IPS-NIHi7 (cell line): ENCODE data around the gene PSMB4.
A peak's percentile ranks its signal among the peaks of the same experiment; 100 is the strongest.
"Not testable (repeated sequence)": the region's sequence is repeated elsewhere in the genome, so short reads cannot be mapped to it uniquely, and the experiment has no call there.

Experiments
- DNase-seq: peaks from one replicate; pipeline ENCODE4 v3.0.0; 2012; ENCODE audit warnings: mixed read lengths; ENCODE audit errors: extremely low spot score

PSMB4 gene

DNA sequence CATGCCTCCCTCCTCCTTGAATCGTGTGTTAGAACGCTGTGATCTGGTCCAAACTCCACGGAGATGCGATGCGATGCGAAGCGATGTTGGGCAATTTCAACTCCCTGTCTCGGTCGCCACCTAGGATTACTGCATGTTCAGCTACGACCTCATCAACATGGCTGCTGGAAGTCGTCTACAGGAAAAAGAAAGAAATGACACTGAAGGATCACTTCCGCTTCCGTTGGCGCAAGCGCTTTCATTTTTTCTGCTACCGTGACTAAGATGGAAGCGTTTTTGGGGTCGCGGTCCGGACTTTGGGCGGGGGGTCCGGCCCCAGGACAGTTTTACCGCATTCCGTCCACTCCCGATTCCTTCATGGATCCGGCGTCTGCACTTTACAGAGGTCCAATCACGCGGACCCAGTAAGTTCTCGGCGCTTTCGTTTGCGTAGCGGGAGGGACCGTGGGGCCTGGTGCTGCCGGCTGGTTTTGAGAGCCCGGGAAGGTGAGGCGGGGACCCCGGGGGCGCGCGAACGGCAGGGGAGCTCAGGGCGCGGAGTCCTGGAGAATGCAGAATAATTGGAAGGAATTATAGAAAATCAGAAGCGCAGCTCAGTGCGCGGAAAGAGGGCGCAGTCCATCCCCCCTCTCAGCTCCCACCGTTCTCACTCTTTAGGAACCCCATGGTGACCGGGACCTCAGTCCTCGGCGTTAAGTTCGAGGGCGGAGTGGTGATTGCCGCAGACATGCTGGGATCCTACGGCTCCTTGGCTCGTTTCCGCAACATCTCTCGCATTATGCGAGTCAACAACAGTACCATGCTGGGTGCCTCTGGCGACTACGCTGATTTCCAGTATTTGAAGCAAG, at the start of gene PSMB4:
Gene PSMB4, plus strand, starts transcription at position 250 of the 848 bp plus-strand sequence. Its CDS starts 15 bp downstream, at position 265.
- DNase-seq, result peak; percentile 88

DNA sequence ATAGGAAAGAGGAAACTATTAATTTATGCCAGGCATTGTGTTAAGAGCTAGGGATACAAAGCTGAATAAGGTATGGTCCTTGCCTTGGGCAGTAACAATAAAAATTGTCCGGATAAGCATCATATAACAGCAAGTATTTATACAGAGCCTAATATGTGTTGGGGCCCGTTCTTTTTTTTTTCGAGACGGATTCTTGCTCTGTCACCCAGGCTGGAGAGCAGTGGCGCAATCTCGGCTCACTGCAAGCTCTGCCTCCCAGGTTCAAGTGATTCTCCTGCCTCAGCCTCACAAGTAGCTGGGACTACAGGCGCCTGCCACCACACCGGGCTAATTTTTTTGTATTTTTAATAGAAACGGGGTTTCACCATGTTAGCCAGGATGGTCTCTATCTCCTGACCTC, 49.0 kb upstream of the PSMB4 start:
- DNase-seq, result not testable (repeated sequence)

DNA sequence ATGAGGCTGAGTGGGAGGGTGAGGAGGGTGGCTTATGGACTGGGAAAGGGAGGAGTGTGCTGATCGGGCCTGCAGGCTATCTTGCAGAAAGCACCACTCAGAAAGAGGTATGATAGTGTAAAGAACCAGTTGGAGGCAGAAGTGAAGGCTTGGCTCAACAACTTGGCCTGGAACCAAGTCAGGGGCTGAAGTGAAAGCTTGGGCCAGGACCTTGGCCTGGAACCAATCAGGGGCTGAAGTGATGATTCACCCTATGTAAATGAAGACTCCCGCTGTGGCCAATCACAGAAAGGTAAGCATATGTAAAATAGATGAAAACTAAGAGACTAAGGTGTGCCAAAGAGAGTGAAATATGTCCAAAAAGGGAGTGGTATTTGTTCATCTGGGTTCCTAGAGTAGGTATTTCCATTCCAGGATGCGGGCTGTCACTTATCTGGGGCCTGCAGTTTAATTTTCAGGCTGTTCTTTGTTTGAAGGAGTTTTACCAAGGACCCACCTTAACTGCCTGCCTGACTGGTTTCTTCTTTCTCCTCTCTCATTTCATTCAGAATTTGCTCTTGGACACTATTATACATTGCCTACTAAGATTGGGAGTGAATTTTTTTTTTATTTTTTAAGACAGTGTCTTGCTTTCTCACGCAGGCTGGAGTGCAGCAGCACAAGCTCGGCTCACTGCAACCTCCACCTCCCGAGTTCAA, 47.2 kb upstream of the PSMB4 start:
- DNase-seq, result no peak

DNA sequence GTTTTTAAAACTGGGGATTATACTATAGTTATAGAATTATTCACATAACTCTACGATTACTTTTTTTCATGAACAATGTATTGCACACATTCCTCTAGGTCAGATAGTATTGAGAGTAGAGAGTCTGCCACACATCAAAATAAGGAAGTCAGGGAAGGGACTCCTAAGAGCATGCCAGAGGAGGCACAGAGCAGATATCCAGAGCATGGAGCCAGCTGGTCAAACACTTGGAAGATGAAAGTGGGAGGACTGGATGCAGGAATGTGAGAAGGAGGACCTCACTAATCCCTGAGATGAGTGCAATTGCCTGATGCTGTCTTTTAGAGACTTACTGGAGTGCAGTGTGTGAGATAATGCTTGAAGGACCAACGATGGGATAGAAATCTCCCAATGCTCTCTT, 42.7 kb upstream of the PSMB4 start:
- no peak for DNase-seq

DNA sequence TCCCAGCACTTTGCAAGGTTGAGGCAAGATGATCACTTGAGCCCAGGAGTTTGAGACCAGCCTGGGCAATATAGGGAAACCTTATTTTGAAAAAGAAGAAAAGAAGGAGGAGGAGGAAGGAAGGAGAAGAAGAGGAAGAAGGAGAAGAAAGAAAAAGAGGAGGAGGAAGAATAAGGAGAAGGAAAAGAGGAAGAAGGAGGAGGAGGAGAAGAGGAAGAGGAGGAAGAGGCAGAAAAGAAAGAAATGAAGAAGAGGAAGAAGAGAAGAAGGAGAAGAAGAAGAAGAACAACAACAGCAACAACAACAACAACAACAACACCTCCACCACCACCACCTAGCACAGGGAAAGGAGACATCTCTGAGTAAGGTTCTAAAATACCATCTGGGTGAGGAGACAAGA, 37.5 kb upstream of the PSMB4 start:
- DNase-seq, result no peak

DNA sequence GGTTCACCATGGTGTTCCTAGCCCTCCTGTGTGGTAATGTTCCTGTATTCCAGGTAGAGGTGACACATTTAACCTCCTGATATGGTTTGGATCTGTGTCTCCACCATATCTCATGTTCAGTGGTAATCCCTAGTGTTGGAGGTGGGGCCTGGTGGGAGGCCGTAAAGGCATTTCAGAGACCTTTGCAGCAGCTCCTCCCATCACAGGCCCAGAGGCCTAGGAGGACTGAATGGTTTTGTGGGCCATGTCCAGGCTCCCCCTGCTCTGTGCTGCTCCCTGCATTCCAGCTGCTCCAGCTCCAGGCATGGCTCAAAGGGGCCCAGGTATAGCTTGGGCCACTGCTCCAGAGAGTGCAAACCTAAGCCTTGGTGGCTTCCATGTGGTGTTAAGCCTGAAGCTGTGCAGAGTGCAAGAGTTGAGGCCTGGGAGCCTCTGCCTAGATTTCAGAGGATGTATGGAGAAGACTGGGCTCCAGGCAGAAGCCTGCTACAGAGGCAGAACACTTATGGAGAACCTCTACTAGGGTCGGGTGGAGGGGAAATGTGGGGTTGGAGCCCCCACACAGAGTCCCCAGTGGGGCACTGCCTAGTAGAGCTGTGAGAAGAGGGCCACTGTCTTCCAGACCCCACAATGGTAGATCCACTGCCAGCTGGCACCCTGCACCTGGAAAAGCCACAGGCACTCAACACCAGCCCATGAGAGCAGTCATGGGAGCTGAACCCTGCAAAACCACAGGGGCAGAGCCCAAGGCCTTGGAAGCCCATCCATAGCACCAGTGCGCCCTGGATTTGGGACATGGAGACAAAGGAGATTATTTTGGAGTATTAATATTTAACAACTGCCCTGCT, 36.8 kb upstream of the PSMB4 start:
- DNase-seq, result no peak

DNA sequence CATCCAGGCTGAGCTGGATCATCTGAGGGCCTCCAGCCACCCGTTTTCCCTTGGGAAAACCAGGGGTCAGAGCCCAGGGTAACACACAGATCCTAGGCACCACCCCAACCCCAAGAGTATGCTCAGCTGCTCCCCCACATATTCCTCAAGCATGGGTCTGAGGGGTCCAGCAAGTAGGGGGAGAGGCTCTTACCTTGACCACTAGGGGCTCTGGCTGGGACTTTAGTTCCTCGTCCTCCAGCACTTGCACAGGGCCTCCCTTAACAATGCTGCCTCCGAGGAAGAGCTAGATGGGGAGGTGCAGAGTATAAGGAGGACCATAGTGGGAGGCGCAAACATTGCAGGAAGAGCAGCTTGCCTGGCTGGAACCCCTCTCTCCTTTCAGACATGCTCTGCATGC, 34.4 kb upstream of the PSMB4 start:
- DNase-seq, result no peak

DNA sequence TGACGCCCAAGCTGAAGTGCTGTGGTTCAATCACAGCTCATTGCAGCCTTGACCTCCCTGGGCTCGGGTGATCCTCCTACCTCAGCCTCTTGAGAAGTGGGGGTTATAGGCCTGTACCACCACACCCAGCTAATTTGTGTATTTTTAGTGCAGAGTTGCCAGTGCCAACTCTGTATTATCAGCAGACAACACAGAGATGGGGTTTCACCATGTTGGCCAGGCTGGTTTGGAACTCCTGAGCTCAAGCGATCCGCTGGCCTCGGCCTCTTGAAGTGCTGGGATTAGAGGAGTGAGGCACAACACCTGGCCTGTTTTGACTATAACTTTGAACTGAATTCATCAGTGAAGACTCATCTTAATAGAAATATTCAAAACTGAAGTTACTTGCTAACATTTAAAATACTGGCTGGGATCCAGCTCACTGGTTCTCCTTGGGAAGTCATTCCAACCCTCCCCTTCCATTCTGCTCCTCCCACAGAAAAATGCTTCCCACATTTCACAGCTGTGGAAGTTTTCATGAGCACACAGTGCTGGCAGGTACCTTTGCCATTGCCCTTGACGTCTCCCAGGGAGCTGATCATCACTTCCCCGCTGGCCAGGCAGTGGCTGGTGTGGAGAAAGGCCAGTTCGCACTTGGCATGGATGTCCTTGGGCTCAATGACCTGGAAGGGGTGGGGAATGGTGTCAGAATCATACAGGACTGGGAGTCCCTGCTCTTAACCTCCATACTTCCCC, 31.5 kb upstream of the PSMB4 start:
- DNase-seq, result no peak

DNA sequence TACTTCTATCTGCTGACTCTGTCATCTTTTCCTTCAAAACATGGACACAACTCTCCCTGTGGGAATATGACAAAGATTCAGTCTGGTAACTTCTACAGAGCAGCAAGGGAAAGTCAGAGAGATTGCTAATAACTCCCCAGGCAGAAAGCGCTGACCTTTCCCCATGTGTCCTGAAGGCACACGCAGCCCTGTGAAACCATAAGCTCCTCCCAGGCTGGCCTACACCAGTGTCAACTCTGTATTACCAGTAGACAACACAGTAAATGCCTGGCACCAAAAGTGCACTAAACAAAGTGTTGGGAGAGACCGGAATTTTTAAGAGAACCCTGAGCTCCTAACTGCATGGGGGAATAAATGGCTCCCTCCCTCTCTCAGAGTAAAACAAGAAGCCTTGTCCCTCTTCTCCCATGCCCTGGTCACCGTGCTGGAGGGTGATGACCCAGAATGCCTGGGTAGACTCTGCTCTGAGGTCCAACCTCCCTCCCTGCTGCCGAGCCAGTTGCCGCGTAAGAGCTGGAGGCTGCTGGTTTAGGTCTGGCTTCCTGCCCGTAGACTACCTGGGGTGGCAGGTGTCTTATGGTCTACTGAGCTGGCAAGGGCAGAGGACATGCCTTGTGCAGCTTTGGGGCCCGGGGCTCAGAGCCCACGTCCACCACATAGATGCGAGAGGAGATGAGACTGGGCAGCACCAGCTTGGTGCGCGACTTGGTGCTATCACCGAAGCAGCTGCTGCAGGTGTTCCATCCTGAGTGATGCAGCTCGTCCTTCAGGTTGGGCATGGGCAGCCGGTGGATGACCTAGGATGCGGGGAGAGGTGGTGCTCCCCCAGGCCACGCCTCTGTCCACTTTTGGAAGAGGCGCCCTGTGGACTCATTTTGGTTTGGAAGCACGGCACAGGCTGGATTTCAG, 30.7 kb upstream of the PSMB4 start:
- no peak for DNase-seq

DNA sequence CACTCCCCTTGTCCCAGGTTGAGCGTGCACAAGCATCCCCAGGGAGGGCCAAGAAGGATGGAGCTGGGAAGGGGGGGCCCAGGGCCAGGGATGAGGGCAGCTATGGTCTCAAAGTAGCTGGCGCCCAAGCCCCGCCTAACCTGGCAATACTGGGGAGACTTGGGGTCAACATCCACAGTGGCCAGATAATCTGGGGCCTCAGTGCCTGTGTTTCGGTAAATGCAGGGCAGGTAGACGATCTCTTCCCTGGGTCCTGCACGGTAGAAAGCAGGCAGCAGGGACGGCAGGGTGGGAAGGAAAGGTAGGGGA, 30.1 kb upstream of the PSMB4 start:
- no peak for DNase-seq

DNA sequence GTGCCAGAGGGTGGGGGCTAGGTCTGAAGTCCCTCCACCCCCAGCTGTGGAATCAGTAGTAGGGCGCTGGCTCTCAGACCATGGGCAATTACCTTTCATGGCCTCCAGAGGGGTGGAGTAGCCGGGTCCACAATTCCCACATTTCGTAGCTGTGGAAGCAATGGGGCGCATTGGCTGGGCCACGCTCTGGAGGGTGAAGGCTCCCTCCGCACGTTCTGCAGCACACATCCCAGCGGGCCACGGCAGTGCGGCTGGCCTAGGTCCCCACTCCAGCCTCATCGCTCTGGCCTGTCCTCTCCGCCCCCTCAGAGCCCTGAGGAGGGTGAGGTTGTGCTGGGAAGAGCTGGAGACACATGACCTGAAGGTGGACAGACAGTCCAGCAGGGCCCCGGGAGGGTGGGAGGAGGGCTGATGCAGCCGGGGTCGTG, 29.7 kb upstream of the PSMB4 start:
- DNase-seq, result no peak

DNA sequence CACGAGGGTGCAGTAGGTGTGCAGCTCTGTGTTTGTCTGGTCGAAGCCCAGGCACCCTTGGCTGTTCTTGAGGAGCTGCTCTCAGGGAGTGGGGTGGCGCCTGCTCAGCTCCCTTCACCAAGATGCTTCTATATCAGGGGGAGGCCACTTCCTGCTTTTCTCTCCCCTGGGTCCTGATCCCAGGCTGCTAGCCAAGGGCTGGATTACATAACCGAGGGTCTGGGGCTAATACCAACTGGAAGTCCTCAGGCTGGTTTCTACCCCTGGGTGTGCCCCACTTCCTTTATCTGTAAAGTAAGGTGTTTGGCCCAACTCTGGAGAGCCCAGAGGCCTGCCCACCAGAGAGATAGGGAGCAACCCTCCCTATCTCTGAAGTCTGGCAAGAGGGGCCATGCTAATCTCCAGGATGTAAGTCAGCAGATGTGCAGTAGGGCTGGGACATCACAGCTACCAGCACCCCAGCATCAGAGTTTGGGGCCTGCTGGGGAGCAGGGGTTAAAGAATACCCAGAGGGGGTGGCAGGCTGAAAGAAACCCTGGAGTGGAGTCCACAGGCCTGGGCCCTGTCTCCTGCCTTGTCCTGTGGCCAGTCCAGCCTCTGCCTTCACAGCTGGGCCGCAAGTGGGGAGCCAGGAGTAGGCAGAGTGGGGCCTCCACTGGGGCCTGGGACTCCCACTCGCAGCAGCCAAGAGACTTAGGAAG, 29.0 kb upstream of the PSMB4 start:
- no peak for DNase-seq

DNA sequence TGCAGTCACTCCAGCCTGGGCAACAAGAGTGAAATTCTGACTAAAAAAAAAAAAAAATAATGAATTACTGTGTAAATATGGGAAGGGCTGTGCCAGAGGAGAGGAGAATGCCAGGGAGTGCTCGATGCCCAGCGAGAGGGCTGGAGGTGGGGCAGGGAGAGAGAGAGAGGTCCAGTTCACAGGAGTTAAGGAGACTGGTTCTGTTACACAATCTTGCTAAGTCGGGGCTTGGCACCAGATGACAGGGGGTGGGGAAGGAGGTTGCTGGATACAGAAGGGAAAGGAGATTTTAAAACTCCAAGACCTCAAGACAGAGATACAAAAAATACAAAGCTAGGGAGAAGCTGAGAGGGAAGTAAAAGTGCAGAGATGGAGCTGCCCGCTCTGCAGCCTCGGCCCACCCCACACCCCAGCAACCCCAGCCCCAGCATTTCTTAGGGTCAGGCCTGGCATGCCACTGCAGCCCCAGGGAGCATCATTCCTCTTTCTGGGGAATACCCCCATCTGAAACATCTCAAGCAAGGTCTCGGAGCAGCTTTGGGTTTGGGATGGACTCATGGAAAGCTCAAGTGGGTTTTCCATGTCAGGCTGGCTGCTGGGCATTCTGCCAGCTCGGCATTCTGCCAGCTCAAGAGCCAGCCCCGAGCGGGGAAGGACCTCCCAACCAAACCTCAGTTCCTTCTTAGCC, 27.9 kb upstream of the PSMB4 start:
- no peak for DNase-seq

DNA sequence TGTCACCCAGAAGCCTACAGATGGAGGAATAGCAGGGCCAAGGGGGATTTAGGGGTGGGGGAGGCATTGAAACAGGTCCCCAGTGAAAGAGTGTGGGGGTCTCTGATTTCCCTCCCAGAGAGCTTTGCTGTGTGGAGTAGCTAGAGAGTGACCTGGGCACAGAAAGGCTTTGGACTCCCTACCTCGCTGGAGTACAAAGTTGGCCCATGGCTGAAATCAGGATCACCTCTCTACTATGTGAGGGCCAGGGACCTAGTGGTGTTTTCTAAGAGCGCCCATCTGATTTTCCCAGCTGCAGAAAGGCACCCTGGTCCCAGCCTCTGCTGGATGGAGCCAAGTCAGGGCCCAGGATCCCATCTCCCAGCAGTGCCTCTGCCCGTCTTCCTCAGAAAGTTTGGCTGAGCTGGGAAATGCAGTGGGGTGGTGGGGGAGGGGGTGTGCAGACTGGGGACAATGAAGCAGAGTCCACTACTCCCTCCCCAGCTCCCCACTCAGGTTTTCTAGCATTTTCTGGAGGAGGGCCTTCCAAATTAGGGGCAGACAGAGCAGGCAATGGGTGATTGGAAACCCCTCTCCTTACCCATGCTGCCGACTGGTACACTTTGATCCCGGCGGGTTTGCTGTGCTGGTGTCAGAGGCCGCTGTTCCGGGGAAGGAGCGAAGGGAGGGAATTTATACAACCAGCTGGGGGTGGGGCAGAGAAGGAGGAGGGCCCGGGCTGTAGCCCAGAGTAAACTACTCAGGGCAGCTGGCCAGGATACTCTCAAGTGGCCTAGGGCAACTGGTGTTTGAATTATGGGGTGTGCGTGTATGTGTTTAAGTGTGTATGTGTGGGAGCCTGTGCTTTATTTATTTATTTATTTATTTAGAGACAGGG, 27.1 kb upstream of the PSMB4 start, which contains the start of gene SELENBP1:
Gene SELENBP1, minus strand, starts transcription at position 648 of the 877 bp plus-strand sequence. Its CDS starts 64 bp downstream, at position 584.
- DNase-seq, result peak; percentile 87

DNA sequence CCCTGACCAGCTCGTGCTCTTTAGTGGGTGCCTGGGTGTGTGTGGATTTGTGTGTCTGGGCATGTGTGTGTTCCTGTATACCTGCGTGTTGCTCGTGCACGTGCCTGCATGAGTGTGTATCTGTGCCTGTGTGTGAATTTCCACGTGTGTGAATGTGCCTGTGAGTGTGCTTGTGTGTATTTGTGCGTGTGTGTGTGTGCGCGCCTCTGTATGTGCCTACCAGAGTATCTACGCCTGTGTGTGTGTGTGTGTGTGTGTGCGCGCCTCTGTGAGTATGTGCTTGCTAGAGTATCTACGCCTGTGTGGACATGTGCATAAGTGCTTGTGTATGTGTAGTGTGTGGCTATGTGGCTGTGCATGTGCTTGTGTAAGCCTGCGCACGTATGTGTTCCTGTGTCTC, 26.2 kb upstream of the PSMB4 start:
- DNase-seq, result no peak

DNA sequence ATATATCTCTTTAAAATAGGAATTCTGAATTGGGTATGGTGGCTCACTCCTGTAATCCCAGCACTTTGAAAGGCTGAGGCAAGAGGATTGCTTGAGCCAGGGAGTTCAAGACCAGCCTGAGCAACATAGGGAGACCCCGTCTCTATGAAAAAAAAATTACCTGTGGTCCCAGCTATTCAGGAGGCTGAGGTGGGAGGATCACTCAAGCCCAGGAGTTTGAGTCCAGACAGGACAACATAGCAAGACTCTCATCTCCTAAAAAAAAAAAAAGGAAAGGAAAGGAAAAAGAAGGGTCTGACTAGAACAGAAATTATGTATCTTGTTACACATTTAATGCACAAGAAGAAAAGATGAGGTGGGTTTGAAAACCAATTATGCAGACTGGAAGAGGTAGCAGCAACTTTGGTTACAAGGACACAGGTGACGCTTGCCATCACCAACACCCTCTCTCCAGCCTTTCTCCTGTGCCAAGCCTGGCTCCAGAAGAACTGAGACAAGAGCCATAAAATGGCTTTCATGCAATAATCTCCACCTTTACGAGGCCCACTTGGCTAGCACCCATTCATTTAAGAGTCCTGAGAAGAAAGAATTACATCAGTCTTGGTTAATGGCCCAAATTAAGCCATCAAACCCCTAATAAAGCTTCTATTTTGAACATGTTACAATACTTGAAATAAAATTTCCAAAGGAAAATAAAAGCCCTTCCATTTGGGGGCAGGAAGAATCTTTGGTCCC, 22.1 kb upstream of the PSMB4 start:
- no peak for DNase-seq

DNA sequence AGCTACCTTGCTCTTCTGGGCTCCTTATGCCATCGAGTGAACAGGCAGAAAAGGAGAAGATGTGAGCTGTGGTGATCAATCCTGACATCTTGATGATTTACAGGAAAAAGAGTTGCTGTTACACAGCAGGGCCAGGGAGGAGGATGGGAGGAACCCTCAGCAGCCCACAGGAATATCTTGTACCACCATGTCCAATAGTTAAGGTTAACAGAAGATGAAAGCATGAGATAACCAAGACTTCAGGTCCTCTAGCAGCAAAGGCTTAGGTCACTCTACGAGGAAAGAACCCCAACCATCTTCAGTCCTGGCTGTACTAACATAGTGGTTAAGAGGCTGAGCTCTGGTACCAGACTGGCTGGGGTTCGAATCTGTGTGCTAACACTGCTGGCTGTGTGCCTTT, 14.8 kb upstream of the PSMB4 start:
- DNase-seq, result no peak

DNA sequence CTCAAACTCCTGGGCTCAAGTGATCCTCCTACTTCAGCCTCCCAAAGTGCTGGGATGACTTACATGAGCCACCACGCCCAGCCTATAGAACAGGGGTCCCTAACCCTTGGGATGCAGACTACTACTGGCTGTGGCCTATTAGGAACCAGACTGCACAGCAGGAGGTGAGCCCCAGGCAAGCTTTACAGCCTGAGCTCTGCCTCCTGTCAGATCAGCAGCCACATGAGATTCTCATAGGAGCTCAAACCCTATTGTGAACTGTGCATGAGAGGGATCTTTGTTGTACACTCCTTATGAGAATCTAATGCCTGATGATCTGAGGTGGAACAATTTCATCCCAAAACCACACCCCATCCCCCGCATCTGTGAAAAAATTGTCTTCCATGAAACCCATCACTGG, 13.4 kb upstream of the PSMB4 start:
- DNase-seq, result no peak
